ENCODE results near the gene TAF12. TPM values are rescaled to one million over a fixed set of nuclear protein-coding genes. Genes with fewer than 3 reads are reported as not detected.
"Not testable (repeated sequence)": the region's sequence is repeated elsewhere in the genome, so short reads cannot be mapped to it uniquely, and the experiment has no call there.

Gene TAF12
- polyA plus RNA-seq, 5 donors: 29.0 to 33.9 (median 32.8) TPM

DNA sequence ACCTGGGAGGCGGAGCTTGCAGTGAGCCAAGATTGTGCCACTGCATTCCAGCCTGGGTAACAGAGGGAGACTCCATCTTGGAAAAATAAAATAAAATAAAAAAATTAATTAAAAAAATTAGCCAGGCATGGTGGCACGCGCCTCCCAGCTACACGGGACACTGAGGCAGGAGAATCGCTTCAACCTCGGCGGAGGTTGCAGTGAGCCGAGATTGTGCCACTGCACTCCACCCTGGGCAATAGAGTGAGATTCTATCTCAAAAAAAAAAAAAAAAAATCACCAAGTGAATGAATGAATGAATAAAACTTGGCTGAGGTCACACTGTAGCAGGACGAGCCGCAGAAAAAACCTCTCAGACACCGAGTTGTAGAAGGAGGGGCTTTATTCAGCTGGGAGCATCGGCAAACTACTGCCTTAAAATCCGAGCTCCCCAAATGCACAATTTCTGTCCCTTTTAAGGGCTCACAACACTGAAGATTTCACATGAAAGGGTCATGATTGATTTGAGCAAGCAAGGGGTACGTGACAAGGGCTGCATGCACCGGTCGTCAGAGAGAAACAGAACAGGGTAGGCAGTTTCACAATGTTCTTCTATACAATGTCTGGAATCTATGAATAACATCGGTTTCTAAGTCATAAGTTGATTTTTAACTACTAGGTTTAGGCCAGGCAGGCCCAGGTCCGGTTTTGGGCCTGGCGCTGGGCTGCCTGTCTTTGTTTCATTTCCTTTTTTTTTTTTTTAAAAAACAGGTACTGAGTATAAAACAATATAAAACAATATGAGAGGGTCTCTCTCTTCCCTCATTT, 56.1 kb downstream of the TAF12 start:
- DNase-seq: not testable (repeated sequence)

DNA sequence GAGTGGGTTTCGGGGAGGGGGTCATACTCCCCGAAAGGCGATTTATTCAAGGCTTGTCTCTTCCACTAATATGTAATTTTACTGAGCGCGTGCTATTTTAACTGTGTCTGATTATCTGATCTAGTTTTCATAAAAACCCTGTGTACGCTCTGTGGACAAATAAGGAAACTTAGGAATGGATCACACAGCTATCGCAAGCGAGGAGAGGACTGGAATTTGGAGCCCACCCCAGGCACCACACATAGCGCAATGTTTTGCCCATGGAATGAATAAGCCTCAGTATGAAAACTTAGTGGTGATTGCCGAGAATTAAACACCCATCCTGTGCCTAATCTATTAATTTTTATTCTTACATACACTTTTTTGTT, 60.6 kb downstream of the TAF12 start:
- no peak for DNase-seq

DNA sequence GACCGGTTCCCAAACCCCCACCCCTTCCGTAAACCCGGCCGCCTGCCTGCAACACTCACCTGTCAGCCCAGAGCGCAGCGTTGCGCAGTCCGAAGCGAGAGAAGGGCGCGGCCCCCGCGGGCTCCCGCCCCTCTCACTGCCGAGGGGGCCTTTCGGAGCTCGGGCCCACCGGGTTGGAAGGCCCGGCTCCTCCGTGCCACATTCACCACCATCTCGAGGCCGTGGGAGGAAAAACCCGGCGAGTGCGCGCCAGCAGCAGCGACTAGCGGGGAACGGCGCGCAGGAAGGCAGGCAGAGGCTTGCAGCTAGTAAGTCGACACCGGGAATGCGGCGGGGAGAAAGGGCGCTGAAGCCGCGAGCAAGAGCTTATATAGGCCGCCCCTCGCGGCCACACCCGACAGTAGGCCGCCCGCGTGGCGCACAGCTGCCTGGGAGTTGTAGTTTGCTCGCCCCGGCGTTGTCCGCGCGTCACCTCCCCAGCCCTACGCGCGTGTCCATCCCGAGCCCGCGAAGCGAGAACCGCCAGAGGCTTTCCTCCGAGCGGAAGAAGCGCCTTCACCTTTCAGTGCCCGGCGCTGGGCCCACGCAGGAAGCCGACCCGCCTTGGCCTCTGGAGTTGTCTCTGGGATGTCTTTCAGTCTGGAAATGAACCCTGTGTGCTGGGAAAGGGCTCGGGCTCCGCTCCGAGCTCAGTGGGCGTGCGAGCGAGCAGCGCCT, 61.2 kb downstream of the TAF12 start:
- peak; percentile 94 to 95 for DNase-seq

DNA sequence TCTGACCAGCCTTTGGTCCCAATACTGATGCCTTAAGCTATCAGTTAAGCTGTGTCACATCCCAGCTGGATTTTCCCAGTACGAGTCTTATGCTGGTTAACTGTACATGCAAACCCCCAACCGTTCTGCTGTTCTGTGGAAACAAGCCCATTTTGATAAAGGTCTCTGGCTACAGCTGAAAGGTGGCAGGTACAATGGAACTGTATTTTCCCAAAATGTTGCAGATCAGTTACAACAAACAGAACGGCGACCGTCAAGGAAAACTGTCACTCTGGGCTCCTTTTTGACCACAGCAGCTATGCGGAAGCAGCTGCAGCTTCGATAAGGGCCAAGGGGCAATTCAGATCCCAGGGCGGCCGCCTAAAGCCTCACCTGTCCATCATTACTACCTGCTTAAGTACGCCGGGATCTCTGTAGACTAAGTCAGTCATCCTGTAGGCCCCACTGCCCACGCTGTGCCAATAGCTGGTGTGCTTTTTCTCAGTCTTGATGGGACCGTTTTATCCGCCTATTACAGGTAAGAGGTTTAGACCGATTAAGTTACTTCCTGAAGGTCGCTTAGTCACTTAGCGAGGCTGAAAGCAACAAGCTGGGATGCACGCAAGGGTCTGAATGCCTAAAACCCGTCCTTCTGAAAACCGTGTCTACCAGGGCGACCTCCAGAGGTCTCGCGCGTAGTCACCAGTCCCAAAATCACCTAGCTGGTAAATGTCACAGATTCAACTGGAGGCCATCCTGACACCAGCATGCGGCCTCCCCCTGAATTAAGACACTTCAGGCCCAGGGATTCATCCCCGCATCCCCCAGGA, 61.9 kb downstream of the TAF12 start:
- DNase-seq: peak in 1 of 2 donors; percentile 20

DNA sequence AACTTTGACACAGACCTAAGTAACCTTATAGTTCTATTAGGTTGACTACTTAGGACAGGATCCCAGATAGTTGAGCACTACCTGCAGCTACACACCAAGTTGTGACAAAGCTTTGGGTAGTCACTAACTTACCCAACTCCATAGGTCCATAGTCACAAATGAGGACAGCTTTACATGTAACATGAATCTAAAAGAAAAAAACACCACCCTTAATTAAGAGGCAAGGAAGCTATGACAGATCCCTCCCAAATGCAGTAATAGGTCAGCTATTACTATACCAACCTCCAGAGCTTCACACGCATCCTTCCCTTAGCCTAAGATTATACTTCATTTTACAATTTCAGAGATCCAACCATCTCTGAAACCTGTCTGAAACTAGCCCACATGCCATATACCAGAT, 63.5 kb downstream of the TAF12 start:
- DNase-seq: no peak

DNA sequence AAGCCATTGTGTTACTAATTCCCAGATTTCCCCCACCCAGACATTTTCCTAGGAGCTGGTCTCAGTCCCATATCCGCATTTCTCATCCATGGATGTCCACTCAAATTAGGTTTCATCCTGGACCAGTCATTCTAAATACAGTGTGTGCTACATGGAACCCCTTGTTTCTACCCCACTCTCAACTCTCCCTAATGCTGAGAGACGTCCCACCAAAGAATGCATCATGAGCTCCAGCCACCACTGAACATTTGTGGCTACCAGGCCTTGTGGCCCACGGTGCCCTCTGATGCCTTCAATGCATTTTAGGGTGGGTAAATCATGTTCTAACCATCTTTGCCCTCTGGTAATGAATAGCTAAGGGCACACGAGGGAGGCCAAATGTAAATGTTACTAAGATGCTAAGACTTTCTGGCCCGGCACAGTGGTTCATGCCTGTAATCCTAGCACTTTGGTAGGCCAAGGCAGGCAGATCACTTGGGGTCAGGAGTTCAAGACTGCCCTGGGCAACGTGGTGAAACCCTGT, 64.1 kb downstream of the TAF12 start:
- no peak for DNase-seq

DNA sequence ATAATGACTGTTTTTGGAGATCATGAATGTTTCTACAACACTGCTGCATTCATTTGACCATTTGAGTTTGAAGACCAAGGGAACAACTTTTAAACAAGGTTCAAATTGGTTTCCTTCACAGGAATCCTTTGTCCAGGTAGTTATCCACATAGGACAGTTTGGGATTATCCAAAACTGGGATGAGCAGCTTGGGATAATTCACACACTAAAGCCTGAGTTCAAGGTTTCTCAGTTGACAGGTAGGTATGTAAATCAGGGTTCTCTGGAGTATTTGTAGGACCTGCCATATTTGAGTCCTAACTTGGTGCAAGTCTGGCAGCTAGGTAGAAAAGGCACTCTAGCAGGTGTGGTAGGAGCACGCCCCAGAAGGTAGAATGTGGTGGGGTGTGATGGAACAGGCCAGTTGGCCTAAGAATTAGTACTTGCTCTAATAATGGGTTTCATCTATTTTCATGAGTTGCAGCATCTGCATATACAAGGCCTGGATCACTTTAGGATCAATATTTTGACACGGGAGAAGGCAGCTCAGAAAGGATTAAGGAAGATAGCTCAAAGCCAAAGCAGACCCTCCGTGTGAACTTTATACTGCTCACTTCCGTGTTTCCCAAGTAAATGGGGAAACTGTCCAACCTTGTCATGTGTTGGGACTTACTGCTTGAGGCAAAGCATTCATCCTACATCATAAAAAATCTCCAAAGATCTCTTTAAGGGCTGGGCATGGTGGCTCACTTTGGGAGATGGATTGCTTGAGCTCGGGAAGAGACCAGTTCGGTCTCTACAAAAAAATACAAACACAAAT, 64.9 kb downstream of the TAF12 start:
- DNase-seq: no peak

DNA sequence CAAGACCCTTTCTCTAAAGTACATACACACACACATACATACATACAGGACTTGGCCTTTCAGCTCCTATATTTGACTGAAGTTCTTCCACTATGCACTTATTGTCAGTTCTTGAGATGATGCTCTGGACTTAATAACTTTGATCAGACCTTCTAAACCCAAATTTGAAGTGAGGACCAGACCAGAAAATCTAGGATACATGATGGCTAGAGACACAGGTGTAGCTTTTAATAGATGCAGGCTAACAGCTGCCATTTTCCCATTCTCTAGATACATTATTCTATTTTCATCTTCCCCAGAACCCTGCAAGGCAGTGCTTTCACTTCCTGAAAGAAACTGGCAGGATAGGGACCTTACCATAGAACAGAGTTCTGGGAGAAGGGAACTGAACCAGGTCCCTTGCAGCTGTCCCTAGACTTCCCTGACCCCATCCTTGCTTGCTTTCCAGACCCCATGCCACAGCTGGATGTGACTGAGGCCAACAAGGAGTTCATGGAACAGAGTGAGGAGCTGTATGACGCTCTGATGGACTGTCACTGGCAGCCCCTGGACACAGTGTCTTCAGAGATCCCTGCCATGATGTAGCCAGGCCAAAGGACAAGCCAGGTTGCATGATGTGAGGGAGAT, 65.7 kb downstream of the TAF12 start:
- DNase-seq: no peak

DNA sequence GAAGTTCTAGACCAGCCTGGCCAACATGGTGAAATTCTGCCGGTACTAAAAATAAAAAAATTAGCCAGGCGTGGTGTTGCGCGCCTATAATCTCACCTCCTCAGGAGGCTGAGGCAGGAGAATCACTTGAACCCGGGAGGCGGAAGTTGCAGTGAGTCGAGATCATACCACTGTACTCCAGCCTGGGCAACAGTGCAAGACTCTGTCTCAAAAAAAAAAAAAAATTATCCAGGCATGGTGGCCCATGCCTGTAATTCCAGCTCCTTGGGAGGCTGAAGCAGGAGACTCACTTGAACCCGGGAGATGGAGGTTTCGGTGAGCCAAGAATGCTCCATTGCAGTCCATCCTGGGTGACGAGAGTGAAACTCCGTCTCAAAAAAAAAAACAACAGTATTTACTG, 69.3 kb downstream of the TAF12 start:
- no peak for DNase-seq

DNA sequence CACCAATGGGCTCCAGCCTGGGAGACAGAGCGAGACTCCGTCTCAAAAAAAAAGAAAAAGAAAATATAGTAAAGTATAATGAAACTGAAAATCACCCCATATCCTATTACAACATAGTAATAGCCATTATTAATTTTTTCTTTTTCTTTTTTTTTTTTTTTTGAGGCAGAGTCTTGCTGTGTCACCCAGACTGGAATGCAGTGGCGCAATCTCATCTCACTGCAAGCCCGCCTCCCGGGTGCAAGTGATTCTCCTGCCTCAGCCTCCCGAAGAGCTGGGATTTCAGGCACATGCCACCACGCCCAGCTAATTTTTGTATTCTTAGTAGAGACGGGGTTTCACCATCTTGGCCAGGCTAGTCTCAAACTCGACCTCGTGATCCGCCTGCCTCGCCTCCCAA, 70.0 kb downstream of the TAF12 start:
- not testable (repeated sequence) for DNase-seq

DNA sequence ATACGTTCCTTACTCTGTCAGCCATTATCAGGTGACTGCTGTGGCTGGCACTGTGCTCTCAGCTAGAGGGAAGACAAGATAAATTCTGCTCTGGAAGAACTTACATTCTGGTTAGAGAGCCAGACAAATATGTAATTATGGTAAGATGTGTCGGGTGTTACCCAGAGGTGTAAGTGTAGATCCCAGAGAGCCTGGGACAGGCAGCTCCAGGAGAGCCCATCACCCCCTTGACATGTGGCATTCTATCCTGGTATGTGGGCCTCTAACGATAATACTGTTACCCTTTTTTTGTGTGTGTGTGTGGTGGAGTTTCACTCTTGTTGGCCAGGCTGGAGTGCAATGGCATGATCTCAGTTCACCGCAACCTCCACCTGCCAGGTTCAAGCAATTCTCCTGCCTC, 71.0 kb downstream of the TAF12 start:
- DNase-seq: no peak

DNA sequence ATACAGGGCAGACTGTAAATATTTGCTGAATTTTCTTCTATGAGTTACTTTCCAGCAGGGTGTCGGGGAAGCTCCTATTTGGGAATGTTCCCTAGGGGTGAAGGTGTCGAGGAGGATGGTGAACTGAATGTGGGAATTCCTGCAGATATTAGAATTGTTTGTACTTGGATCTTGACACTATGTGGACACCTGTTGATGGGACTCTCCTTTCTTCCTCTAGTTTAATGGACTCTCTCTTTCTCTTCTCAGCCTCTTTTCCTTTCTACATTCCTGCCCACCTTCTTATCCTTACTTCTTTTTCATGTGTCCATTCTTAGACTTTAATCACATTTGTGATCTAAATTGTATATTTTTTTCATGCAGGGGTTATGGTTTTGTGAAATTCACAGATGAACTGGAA, 75.9 kb downstream of the TAF12 start:
- DNase-seq: no peak

DNA sequence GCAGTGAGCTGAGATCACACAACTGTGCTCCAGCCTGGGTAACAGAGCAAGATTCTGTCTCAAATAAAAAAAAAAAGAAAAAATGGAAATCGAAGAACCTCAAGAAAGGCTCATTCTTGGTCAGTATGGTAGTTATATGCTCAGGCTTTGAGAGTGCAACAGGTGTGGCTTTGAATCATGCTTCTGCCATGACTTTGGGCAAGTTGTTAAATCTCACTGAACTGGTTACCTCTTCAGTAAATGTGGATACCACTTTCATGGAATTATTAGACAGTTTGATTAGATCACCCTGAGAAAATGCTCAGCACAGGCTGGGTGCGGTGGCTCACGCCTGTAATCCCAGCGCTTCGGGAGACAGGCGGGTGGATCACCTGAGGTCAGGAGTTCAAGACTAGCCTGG, 77.1 kb downstream of the TAF12 start:
- DNase-seq: no peak

DNA sequence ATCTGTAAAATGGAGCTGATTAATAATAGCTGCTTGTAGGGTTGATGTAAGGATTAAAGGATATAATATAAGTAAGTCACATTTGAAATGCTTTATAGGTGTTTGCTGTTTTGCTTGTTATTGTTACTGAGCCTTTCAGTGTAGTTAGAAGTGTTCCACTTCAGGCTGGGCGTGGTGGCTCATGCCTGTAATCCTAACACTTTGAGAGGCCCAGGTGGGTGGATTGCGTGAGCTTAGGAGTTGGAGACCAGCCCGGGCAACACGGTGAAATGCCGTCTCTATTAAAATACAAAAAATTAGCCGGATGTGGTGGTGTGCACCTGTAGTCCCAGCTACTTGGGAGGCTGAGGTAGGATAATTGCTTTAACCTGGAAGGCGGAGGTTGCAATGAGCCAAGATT, 77.8 kb downstream of the TAF12 start:
- no peak for DNase-seq

DNA sequence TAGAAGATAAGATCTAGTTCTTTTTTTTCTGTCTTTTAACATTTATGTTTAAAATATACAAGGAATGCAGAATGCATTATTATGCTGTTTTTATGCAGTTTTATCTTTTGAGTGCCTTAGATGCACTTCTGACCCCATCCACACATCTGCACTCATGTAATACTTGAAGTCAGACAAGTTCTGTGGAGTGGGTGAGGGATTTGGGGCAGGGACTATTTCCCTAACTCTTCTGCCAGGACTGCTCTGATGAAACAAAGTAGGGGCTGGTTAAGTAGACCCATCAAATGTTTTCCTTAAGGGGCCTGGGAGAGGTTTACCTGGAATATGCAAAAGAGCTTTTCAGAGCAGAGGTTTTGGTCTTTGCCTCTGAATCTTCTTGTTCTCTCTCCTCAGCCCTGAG, 78.6 kb downstream of the TAF12 start:
- no peak for DNase-seq

DNA sequence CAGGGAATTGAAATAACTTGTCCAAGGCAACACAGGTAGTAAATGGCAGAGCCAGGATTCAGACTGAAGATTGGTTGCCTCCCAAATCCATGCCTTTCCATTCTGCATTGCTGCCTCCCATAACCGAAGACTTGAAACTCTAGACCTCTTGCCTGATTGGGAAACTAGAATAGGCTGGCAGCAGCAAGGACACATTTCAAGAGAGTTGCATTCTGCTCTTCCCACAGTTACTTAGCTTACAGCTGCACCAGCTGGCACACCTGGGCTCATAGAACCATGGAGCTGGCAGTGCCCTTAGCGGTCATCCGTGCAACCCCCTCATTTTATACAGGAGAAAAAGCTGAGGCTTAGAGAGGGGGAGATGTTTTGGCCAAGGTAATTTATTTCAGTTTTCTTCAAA, 82.0 kb downstream of the TAF12 start:
- DNase-seq: no peak

Other genes starting within 250 kb of the TAF12 start
- gene RCC1, start 137.0 kb downstream of the TAF12 start, polyA plus RNA-seq (ENCODE audit: insufficient read depth in 1 of 5, insufficient read length in 5 of 5, low replicate concordance in 1 of 5): 10 to 100 TPM; 35.1 to 48.1 (median 41.3) TPM
- gene TRNAU1AP, start 90.0 kb downstream of the TAF12 start, polyA plus RNA-seq (ENCODE audit: insufficient read depth in 1 of 5, insufficient read length in 5 of 5, low replicate concordance in 1 of 5): 10 to 100 TPM; 28.0 to 36.8 (median 29.0) TPM
- gene RAB42, start 50.8 kb downstream of the TAF12 start, polyA plus RNA-seq (ENCODE audit: insufficient read depth in 1 of 5, insufficient read length in 5 of 5, low replicate concordance in 1 of 5): 1 to 10 TPM; 6.2 to 7.4 (median 6.7) TPM
- not detected for gene RNU11, start 5.5 kb upstream of the TAF12 start, polyA plus RNA-seq (ENCODE audit: insufficient read depth in 1 of 5, insufficient read length in 5 of 5, low replicate concordance in 1 of 5)
- gene GMEB1, start 25.7 kb upstream of the TAF12 start, polyA plus RNA-seq (ENCODE audit: insufficient read depth in 1 of 5, insufficient read length in 5 of 5, low replicate concordance in 1 of 5): 10 to 100 TPM; 12.2 to 16.7 (median 16.1) TPM
- gene YTHDF2, start 93.9 kb upstream of the TAF12 start, polyA plus RNA-seq (ENCODE audit: insufficient read depth in 1 of 5, insufficient read length in 5 of 5, low replicate concordance in 1 of 5): 10 to 100 TPM; 64.4 to 77.2 (median 74.9) TPM
- under 1 TPM; 0.15 to 0.22 (median 0.18) TPM for gene OPRD1, start 169.1 kb upstream of the TAF12 start, polyA plus RNA-seq (ENCODE audit: insufficient read depth in 1 of 5, insufficient read length in 5 of 5, low replicate concordance in 1 of 5)

Measured in right lung (tissue), 5 donors.